BLaER1 treated with 17β-estradiol and CSF1 and Interleukin-3, amounts not matched to agents 10 nM and 100 nM (cell line): ENCODE measurements around the gene MCTP1.
"Not testable (repeated sequence)": the region's sequence is repeated elsewhere in the genome, so short reads cannot be mapped to it uniquely, and the experiment has no call there.

Experiments used
- H3K27ac ChIP-seq, 11 experiments: shearing (Covaris generic); formaldehyde crosslinking; 2 replicates each; pipeline ENCODE4 v1.8.1; 2022
- H3K27me3 ChIP-seq, 11 experiments: shearing (Covaris generic); formaldehyde crosslinking; 2 replicates each; pipeline ENCODE4 v1.8.1; 2022
- H3K36me3 ChIP-seq, 11 experiments: shearing (Covaris generic); formaldehyde crosslinking; 2 replicates each; pipeline ENCODE4 v1.8.1; 2022
- H3K4me1 ChIP-seq, 10 experiments: shearing (Covaris generic); formaldehyde crosslinking; 2 replicates each; pipeline ENCODE4 v1.8.1; 2022
- H3K4me2 ChIP-seq, 11 experiments: shearing (Covaris generic); formaldehyde crosslinking; 2 replicates each; pipeline ENCODE4 v1.8.1; 2022
- H3K4me3 ChIP-seq, 10 experiments: shearing (Covaris generic); formaldehyde crosslinking; 2 replicates each; pipeline ENCODE4 v1.8.1; 2022
- H3K9ac ChIP-seq, 11 experiments: shearing (Covaris generic); formaldehyde crosslinking; 2 replicates each; pipeline ENCODE4 v1.8.1; 2022
- H3K9me3 ChIP-seq, 11 experiments: shearing (Covaris generic); formaldehyde crosslinking; replicated peaks in 1 of 11; 2 replicates each; pipeline ENCODE4 v1.8.1; 2022
- H4K20me1 ChIP-seq, 11 experiments: shearing (Covaris generic); formaldehyde crosslinking; 2 replicates each; pipeline ENCODE4 v1.8.1; 2022
- Cebpa-rat ChIP-seq, 11 experiments: shearing (Covaris generic); IDR thresholded peaks; 2 replicates each; pipeline ENCODE4 v1.8.1; 2022

Gene MCTP1

DNA sequence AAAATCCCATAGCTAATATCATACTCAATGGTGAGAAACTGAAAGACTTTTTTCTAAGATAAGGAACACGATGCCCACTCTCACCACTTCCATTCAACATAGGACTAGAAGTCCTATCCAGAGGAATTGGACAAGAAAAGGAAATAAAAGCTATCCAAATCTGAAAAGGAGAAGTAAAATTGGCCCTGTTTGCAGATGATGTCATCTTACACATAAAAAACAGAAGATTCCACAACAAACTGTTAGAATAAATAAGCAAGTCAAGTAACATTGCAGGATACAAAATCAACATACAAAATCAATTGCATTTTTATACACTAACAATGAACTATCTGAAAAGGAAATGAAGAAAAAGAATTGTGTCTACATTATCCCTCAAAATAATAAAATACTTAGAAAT, 308.0 kb downstream of the MCTP1 start:
- H3K4me3 ChIP-seq, result no peak overlapping the region
- no peak overlapping the region for H3K9ac ChIP-seq
- H3K9me3 ChIP-seq, result peaks cover 8 to 50% (median 22%) of the 10 kb centered on the region in 11 experiments
- H3K36me3 ChIP-seq, result peaks cover 0 to 91% (median 0%) of the 10 kb centered on the region in 11 experiments; a peak in 8 of 22 replicates
- H3K27me3 ChIP-seq, result no peaks in the 10 kb centered on the region
- H4K20me1 ChIP-seq, result peaks cover 0 to 76% (median 0%) of the 10 kb centered on the region in 11 experiments; a peak in 7 of 22 replicates
- no peak overlapping the region for H3K4me2 ChIP-seq
- TF ChIP-seq Cebpa-rat (IDR thresholded peaks at IDR 0.05), result no peak
- no peaks in the 10 kb centered on the region for H3K4me1 ChIP-seq
- H3K27ac ChIP-seq, result no peak overlapping the region

- Histone ChIP-seq H4K20me1 (peaks cover 0 to 88% (median 4%) of the 10 kb centered on the region in 11 experiments; a peak in 8 of 22 replicates), H3K36me3 (peaks cover 0 to 48% (median 0%) of the 10 kb centered on the region in 11 experiments; a peak in 8 of 22 replicates), H3K9me3 (peaks cover under 1 to 25% (median 12%) of the 10 kb centered on the region in 11 experiments; a peak in 20 of 22 replicates), H3K4me3 (no peak overlapping the region), H3K27me3 (no peaks in the 10 kb centered on the region), H3K9ac (no peak overlapping the region), H3K4me2 (no peak overlapping the region), H3K4me1 (peaks cover 0 to 10% (median 0%) of the 10 kb centered on the region in 10 experiments; a peak in 2 of 20 replicates), H3K27ac (no peak overlapping the region)
- TF ChIP-seq Cebpa-rat (IDR thresholded peaks at IDR 0.05), result no peak
Observed at GRCh38 chr5:94972268-94972667, 312.6 kb downstream of the MCTP1 start.

DNA sequence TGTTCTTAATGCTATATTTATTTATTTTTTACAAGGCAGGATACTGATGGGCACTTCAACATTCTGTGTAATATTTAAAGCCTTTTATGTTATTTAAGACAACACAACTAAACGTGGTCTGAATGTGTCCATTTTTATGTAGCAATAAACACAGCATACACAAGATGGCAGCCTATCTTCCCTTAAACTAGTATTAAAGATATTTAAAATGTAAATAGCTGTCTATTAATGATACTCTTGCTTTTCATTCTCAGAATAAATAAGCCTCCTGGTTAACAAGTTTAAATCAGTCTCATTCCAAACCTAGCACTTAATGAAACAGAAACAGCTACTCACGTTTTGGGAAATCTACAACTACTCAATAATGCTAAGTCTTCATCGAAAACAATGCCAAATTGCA, 315.7 kb downstream of the MCTP1 start:
- Histone ChIP-seq H4K20me1 (peaks cover 0 to 95% (median 7%) of the 10 kb centered on the region in 11 experiments; a peak in 8 of 22 replicates), H3K27ac (no peak overlapping the region), H3K9ac (no peak overlapping the region), H3K27me3 (no peaks in the 10 kb centered on the region), H3K9me3 (peaks cover 0 to 17% (median 0%) of the 10 kb centered on the region in 11 experiments; a peak in 7 of 22 replicates), H3K4me3 (no peak overlapping the region), H3K36me3 (peaks cover 0 to 49% (median 0%) of the 10 kb centered on the region in 11 experiments; a peak in 6 of 22 replicates), H3K4me1 (peaks cover 0 to 10% (median 0%) of the 10 kb centered on the region in 10 experiments; a peak in 2 of 20 replicates), H3K4me2 (no peak overlapping the region)
- no peak for TF ChIP-seq Cebpa-rat (IDR thresholded peaks at IDR 0.05)

DNA sequence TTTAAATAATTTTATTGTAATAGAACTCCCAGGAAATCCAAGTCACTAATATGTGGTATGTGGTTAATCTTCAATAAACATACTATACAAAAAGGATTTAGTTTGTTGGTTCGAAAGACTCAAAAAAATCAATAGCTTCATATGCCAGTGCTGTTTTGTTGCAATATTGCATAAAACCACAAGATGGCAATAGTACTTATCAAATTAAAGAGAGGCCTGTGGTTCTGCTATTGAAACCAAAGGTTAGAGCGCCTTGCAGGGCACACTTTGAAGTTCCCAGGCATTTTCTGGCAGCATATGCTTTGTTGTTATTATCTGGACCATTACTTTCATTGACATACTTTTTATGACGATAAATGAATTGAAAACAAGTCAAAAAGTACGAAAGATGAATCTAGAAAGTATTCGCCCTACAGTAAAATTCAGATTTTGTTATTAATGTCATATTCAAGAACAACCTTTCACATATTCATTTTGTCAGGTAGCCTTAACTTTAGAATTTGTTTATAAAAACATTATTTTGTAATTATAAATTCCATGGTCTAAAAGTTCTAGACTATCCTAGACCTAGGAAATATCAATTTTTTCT, 316.3 kb downstream of the MCTP1 start:
- peaks cover 0 to 17% (median 0%) of the 10 kb centered on the region in 11 experiments; a peak in 7 of 22 replicates for H3K9me3 ChIP-seq

GRCh38 chr5:94967525-94967924, 317.4 kb downstream of the MCTP1 start:
- no peak overlapping the region for H3K4me3 ChIP-seq
- H3K9me3 ChIP-seq, result peaks cover 0 to 17% (median 0%) of the 10 kb centered on the region in 11 experiments; a peak in 7 of 22 replicates
- no peaks in the 10 kb centered on the region for H3K27me3 ChIP-seq
- H3K27ac ChIP-seq, result no peak overlapping the region
- H3K4me2 ChIP-seq, result no peak overlapping the region
- no peak overlapping the region for H3K9ac ChIP-seq
- peak in 3 of 11 experiments; percentile 26 to 58 (median 41); a peak in 3 of 22 replicates for TF ChIP-seq Cebpa-rat (IDR thresholded peaks at IDR 0.05)
- H3K4me1 ChIP-seq, result peaks cover 0 to 10% (median 0%) of the 10 kb centered on the region in 10 experiments; a peak in 2 of 20 replicates
- peaks cover 0 to 50% (median 0%) of the 10 kb centered on the region in 11 experiments; a peak in 6 of 22 replicates for H3K36me3 ChIP-seq
- peaks cover 0 to 96% (median 7%) of the 10 kb centered on the region in 11 experiments; a peak in 7 of 22 replicates for H4K20me1 ChIP-seq

More for the DNA sequence above, 316.3 kb downstream of the MCTP1 start:
- Histone ChIP-seq H3K27ac (no peak overlapping the region), H3K36me3 (peaks cover 0 to 50% (median 0%) of the 10 kb centered on the region in 11 experiments; a peak in 6 of 22 replicates), H4K20me1 (peaks cover 0 to 96% (median 7%) of the 10 kb centered on the region in 11 experiments; a peak in 8 of 22 replicates), H3K9ac (no peak overlapping the region), H3K4me3 (no peak overlapping the region), H3K4me1 (peaks cover 0 to 10% (median 0%) of the 10 kb centered on the region in 10 experiments; a peak in 2 of 20 replicates), H3K4me2 (no peak overlapping the region), H3K27me3 (no peaks in the 10 kb centered on the region)
- TF ChIP-seq Cebpa-rat (IDR thresholded peaks at IDR 0.05), result no peak

GRCh38 chr5:94959279-94959678, 325.6 kb downstream of the MCTP1 start:
- not testable (repeated sequence) for H3K27me3 ChIP-seq, H3K4me1 ChIP-seq, H3K4me3 ChIP-seq, H3K27ac ChIP-seq, H3K4me2 ChIP-seq, H3K9ac ChIP-seq
- H4K20me1 ChIP-seq, result peaks cover 0 to 92% (median 0%) of the 10 kb centered on the region in 11 experiments; a peak in 7 of 22 replicates
- H3K9me3 ChIP-seq, result peaks cover 0 to 43% (median 11%) of the 10 kb centered on the region in 11 experiments; a peak in 10 of 22 replicates
- peaks cover 0 to 57% (median 0%) of the 10 kb centered on the region in 11 experiments; a peak in 5 of 22 replicates for H3K36me3 ChIP-seq

- peaks cover 0 to 35% (median 8%) of the 10 kb centered on the region in 10 experiments; a peak in 11 of 20 replicates for H3K4me1 ChIP-seq
- peak overlapping the region in 1 of 11 experiments; percentile 32; a peak in 2 of 22 replicates for H3K27ac ChIP-seq
- peaks cover 0 to 67% (median 0%) of the 10 kb centered on the region in 11 experiments; a peak in 8 of 22 replicates for H3K36me3 ChIP-seq
- H3K4me2 ChIP-seq, result peak overlapping the region in 7 of 11 experiments; percentile 3 to 71 (median 52); a peak in 13 of 22 replicates
- no peak overlapping the region for H3K9ac ChIP-seq
- no peaks in the 10 kb centered on the region for H3K9me3 ChIP-seq
- no peak overlapping the region for H3K4me3 ChIP-seq
- no peaks in the 10 kb centered on the region for H3K27me3 ChIP-seq
- TF ChIP-seq Cebpa-rat (IDR thresholded peaks at IDR 0.05), result no peak
- H4K20me1 ChIP-seq, result peaks cover 0 to 91% (median 0%) of the 10 kb centered on the region in 11 experiments; a peak in 6 of 22 replicates
Observed at GRCh38 chr5:94945656-94946055, 339.2 kb downstream of the MCTP1 start.

GRCh38 chr5:94944160-94944559, 340.7 kb downstream of the MCTP1 start:
- TF ChIP-seq Cebpa-rat (IDR thresholded peaks at IDR 0.05), result no peak

More at GRCh38 chr5:94944160-94944559, 340.7 kb downstream of the MCTP1 start:
- Histone ChIP-seq H3K27me3 (no peaks in the 10 kb centered on the region), H3K9me3 (no peaks in the 10 kb centered on the region), H3K27ac (no peak overlapping the region), H3K4me3 (no peak overlapping the region), H3K36me3 (peaks cover 0 to 67% (median 0%) of the 10 kb centered on the region in 11 experiments; a peak in 9 of 22 replicates), H3K4me2 (no peak overlapping the region), H3K9ac (no peak overlapping the region), H3K4me1 (peaks cover 0 to 35% (median 8%) of the 10 kb centered on the region in 10 experiments; a peak in 11 of 20 replicates), H4K20me1 (peaks cover 0 to 90% (median 0%) of the 10 kb centered on the region in 11 experiments; a peak in 6 of 22 replicates)
